Measurements from ENCODE around the gene TMEM198.

- TF ChIP-seq CTCF (IDR thresholded peaks at IDR 0.05) (no peak), POLR2A (IDR thresholded peaks at IDR 0.05) (no peak)
These were observed 29.0 kb upstream of the TMEM198 start for GRCh38 chr2:219514836-219515235.
